HepG2 (cell line): Measurements from ENCODE around the gene A3GALT2. TPM values are rescaled to one million over a fixed set of nuclear protein-coding genes. Genes with fewer than 3 reads are reported as not detected.

Source experiments
- ATAC-seq: fragments of 200-7000 bp; cut with Tn5 transposase; 3 replicates; pipeline ENCODE4 v1.9.1; 2020; ENCODE audit warnings: mild to moderate bottlenecking, moderate library complexity
- BruUV-seq: library from RNA; stranded (reverse); fragments of 400-500 nt; replicated peaks from 2 replicates; lab custom pipeline; 2021; lab: Mats Ljungman, UMichigan
- CTCF ChIA-PET: fragments of 300-600 bp; formaldehyde crosslinking; extraction: SDS; loops from one replicate; lab custom pipeline; 2021; ENCODE audit warnings: low total read pairs, inconsistent platforms, low intra/inter-chr PET ratio; lab: Yijun Ruan, JAX
- POLR2A ChIA-PET: fragments of 350-600 bp; sonication (Branson Sonifier 250); formaldehyde crosslinking; loops from one replicate; lab custom pipeline; 2020; ENCODE audit warnings: antibody characterized with exemption, inconsistent platforms; lab: Yijun Ruan, JAX
- DNase-seq: peaks from one replicate; pipeline ENCODE4 v3.0.0-alpha.2; 2015; ENCODE audit warnings: low spot score
- FAIRE-seq: peaks from 3 replicates; lab custom pipeline; 2011; peaks lifted over from hg19 to GRCh38; lab: Jason Lieb, UNC
- H2AFZ ChIP-seq: one replicate; pipeline ENCODE4 v1.6.1; 2011; ENCODE audit warnings: low read length, inconsistent platforms
- H3K27ac ChIP-seq: fragments of 300-600 bp; 3 replicates; pipeline ENCODE4 v1.8.0; 2011; ENCODE audit warnings: mixed run types, mild to moderate bottlenecking, mixed read lengths, low read length, inconsistent platforms; ENCODE audit not compliant: insufficient read depth; ENCODE audit errors: extremely low read length
- H3K27me3 ChIP-seq, 2 experiments: fragments of 200-600 bp in 1 of 2; 2 replicates in 1 of 2; 3 replicates in 1 of 2; pipeline versions ENCODE4 v1.6.0 to v1.8.0; 2011; ENCODE audit warnings: low read length in 2 of 2, mild to moderate bottlenecking in 2 of 2, moderate library complexity in 2 of 2, inconsistent platforms in 1 of 2; ENCODE audit not compliant: insufficient read depth in 2 of 2, control insufficient read depth in 1 of 2
- H3K36me3 ChIP-seq, 2 experiments: fragments of 200-600 bp in 1 of 2; replicated peaks in 1 of 2; 2 replicates in 1 of 2; 3 replicates in 1 of 2; pipeline versions ENCODE4 v1.5.1 to v1.8.0; 2011; ENCODE audit warnings: low read length in 2 of 2, inconsistent platforms in 1 of 2; ENCODE audit not compliant: insufficient read depth in 2 of 2, control insufficient read depth in 1 of 2
- H3K4me1 ChIP-seq: 2 replicates; pipeline ENCODE4 v1.5.1; 2012; ENCODE audit warnings: low read length, inconsistent platforms; ENCODE audit not compliant: insufficient read depth
- H3K4me2 ChIP-seq: 2 replicates; pipeline ENCODE4 v1.6.0; 2011; ENCODE audit warnings: low read depth, low read length, inconsistent platforms
- H3K4me3 ChIP-seq, 3 experiments: fragments of 200-600 bp in 1 of 3; sonication (generic), shearing (Covaris generic) in 1 of 3; replicated peaks in 1 of 3; 2 replicates each; pipeline ENCODE4 v1.5.1; 2011 to 2016; ENCODE audit warnings: low read length in 3 of 3, inconsistent platforms in 2 of 3, low read depth in 2 of 3, mild to moderate bottlenecking in 2 of 3, control low read depth in 1 of 3, mixed read lengths in 1 of 3; ENCODE audit not compliant: insufficient read depth in 1 of 3
- H3K79me2 ChIP-seq: one replicate; pipeline ENCODE4 v1.6.1; 2011; ENCODE audit warnings: low read length, inconsistent platforms; ENCODE audit not compliant: insufficient read depth
- H3K9ac ChIP-seq: 2 replicates; pipeline ENCODE4 v1.6.0; 2011; ENCODE audit warnings: mild to moderate bottlenecking, low read depth, low read length, inconsistent platforms; ENCODE audit not compliant: insufficient read depth
- H3K9me3 ChIP-seq: 2 replicates; pipeline ENCODE4 v1.5.1; 2012; ENCODE audit warnings: mild to moderate bottlenecking, low read length
- H4K20me1 ChIP-seq: 2 replicates; pipeline ENCODE4 v1.6.0; 2011; ENCODE audit warnings: inconsistent platforms, mild to moderate bottlenecking, low read length, moderate library complexity; ENCODE audit not compliant: insufficient read depth
- IKZF4 ChIP-seq: sonication (generic); formaldehyde crosslinking; IDR thresholded peaks from 2 replicates; pipeline ENCODE4 v1.5.1; 2020; ENCODE audit warnings: borderline replicate concordance, mild to moderate bottlenecking, low read depth, missing genetic modification reagents; ENCODE audit errors: not compliant biosample characterization
- ISX ChIP-seq: sonication (generic); formaldehyde crosslinking; conservative IDR thresholded peaks from 2 replicates; pipeline ENCODE4 v1.5.0; 2020; ENCODE audit warnings: missing genetic modification reagents
- JUND ChIP-seq: sonication (generic); formaldehyde crosslinking; IDR thresholded peaks from 2 replicates; pipeline ENCODE4 v1.8.0; 2022; ENCODE audit warnings: mild to moderate bottlenecking, missing genetic modification reagents
- KDM1A ChIP-seq: IDR thresholded peaks from 2 replicates; pipeline ENCODE4 v1.6.1; 2016; ENCODE audit warnings: missing compliant biosample characterization
- PHF5A ChIP-seq: IDR thresholded peaks from one replicate; pipeline ENCODE4 v1.6.1; 2018; ENCODE audit warnings: low read depth, missing genetic modification reagents; ENCODE audit not compliant: unreplicated experiment
- SSRP1 ChIP-seq: IDR thresholded peaks from 2 replicates; pipeline ENCODE4 v1.6.1; 2016; ENCODE audit warnings: control low read depth
- TIGD3 ChIP-seq: sonication (generic); formaldehyde crosslinking; IDR thresholded peaks from 2 replicates; pipeline ENCODE4 v1.5.1; 2020; ENCODE audit warnings: mild to moderate bottlenecking, missing genetic modification reagents, borderline replicate concordance
- YY1 ChIP-seq: IDR thresholded peaks from 2 replicates; pipeline ENCODE4 v1.6.1; 2011; ENCODE audit warnings: low read length, low read depth, moderate library complexity, mild to moderate bottlenecking; ENCODE audit not compliant: insufficient read depth, insufficient replicate concordance
- ZNF609 ChIP-seq: sonication (generic); formaldehyde crosslinking; IDR thresholded peaks from 2 replicates; pipeline ENCODE4 v1.4.0; 2020; ENCODE audit warnings: mild to moderate bottlenecking, missing genetic modification reagents, borderline replicate concordance
- ZNF841 ChIP-seq: sonication (generic); formaldehyde crosslinking; IDR thresholded peaks from 2 replicates; pipeline ENCODE4 v1.8.1; 2023; ENCODE audit warnings: missing genetic modification reagents, borderline replicate concordance
- WGBS: methylation state at CpG from one replicate; pipeline ENCODE4 v1.1.6; 2017; ENCODE audit warnings: low lambda C conversion rate; 5-methylcytosine and 5-hydroxymethylcytosine counted together
- in situ Hi-C: cut with HindIII; loops from 2 replicates; pipeline ENCODE4 v1.10.0; 2017; ENCODE audit warnings: low pct_unique_long_range_greater_than_20kb; ENCODE audit not compliant: extremely low pct_ligation_motif_present
- intact Hi-C: fragments of 100-400 bp; cut with micrococcal nuclease; formaldehyde crosslinking; loops from one replicate; pipeline ENCODE4 v1.10.0; 2022; ENCODE audit not compliant: unreplicated experiment
- polyA plus RNA-seq, 8 experiments: library from polyadenylated mRNA; depleted of rRNA in 3 of 8; stranded (reverse) in 7 of 8; unstranded in 1 of 8; fragments of >200 nt; fragmentation: Illumina TruSeq in 4 of 8; extraction: Trizol in 4 of 8; gene quantifications; 2 replicates each; pipeline versions ENCODE4 v1.2.1 to v1.2.3, GENCODE V29; 2011 to 2016; ENCODE audit warnings: low read depth in 4 of 8, missing spikeins in 1 of 8, mixed read lengths in 1 of 8; ENCODE audit not compliant: insufficient read depth in 1 of 8
- total RNA-seq, 5 experiments: library from RNA; depleted of rRNA; stranded (reverse); fragments of >200 nt; fragmentation: Illumina TruSeq; extraction: Trizol; gene quantifications; 2 replicates each; pipeline ENCODE4 v1.2.3, GENCODE V29; 2016; ENCODE audit warnings: low read depth in 1 of 5
- TF ChIP-seq, protein P1 (sequence below): sonication (generic); formaldehyde crosslinking; IDR thresholded peaks from 2 replicates; pipeline ENCODE4 v1.5.0; 2020; ENCODE audit warnings: missing genetic modification reagents
- TF ChIP-seq, protein P2 (sequence below): sonication (generic); formaldehyde crosslinking; conservative IDR thresholded peaks from 2 replicates; pipeline ENCODE4 v1.8.0; 2022; ENCODE audit warnings: low read depth, missing genetic modification reagents

Gene A3GALT2
- total and polyA plus RNA-seq, 2 of the 13 experiments (the other 11 are each of a cell fraction or from before 2014, with no cell fraction given): not detected

DNA sequence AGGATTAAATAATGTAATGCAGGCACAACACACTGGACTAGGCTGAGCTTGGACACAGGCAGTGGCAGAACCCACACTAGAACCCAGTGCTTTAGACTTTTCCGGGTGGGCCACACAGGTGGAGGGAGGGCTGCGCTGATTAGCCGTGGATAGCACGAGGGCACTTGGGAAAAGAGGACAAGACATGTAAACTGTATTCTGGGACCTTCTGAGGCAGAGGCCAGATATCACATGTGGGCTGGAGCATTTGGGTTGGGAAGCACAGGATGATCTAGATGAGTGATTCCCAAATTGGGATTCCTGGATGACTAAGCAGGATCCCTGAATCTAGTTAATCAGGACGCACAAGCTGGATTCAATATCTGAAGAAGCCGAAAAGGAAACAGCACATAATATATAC, 20.3 kb upstream of the A3GALT2 start:
- no peak for DNase-seq
- intact Hi-C loops: no loop called here
- peaks cover 57% of the 10 kb centered on the region for H4K20me1 ChIP-seq
- peaks cover 96% of the 10 kb centered on the region for H3K79me2 ChIP-seq
- peak overlapping the region; percentile 61 for H3K27ac ChIP-seq
- H3K36me3 ChIP-seq: peaks cover 3 to 22% of the 10 kb centered on the region in 2 experiments; a peak in 3 of 5 replicates
- ATAC-seq: no peak
- H3K27me3 ChIP-seq: no peaks in the 10 kb centered on the region
- TF ChIP-seq PHF5A (no peak), TIGD3 (no peak), ZNF609 (CRISPR knock-in tag) (0 out of 2 replicates have a peak, but pooled peaks have one; percentile 27), ZNF841 (CRISPR knock-in tag) (no peak), SSRP1 (peak; percentile 5; the same call in 1 of the 2 replicates), IKZF4 (CRISPR knock-in tag) (no peak), KDM1A (no peak), ISX (CRISPR knock-in tag) (no peak), YY1 (no peak), JUND (peak; percentile 27; the same call in 1 of the 2 replicates)
- TF ChIP-seq, protein P1, sequence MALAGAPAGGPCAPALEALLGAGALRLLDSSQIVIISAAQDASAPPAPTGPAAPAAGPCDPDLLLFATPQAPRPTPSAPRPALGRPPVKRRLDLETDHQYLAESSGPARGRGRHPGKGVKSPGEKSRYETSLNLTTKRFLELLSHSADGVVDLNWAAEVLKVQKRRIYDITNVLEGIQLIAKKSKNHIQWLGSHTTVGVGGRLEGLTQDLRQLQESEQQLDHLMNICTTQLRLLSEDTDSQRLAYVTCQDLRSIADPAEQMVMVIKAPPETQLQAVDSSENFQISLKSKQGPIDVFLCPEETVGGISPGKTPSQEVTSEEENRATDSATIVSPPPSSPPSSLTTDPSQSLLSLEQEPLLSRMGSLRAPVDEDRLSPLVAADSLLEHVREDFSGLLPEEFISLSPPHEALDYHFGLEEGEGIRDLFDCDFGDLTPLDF (CRISPR knock-in tag): no peak
- TF ChIP-seq, protein P2, sequence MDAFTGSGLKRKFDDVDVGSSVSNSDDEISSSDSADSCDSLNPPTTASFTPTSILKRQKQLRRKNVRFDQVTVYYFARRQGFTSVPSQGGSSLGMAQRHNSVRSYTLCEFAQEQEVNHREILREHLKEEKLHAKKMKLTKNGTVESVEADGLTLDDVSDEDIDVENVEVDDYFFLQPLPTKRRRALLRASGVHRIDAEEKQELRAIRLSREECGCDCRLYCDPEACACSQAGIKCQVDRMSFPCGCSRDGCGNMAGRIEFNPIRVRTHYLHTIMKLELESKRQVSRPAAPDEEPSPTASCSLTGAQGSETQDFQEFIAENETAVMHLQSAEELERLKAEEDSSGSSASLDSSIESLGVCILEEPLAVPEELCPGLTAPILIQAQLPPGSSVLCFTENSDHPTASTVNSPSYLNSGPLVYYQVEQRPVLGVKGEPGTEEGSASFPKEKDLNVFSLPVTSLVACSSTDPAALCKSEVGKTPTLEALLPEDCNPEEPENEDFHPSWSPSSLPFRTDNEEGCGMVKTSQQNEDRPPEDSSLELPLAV: no peak
- H2AFZ ChIP-seq: no peak overlapping the region
- H3K4me3 ChIP-seq: no peak overlapping the region
- no peaks in the 10 kb centered on the region for H3K9me3 ChIP-seq
- BruUV-seq: no TSS peak
- H3K4me2 ChIP-seq: peak overlapping the region; percentile 20; the same call in 1 of the 2 replicates
- CTCF ChIA-PET: no interaction called here
- H3K9ac ChIP-seq: no peak overlapping the region
- FAIRE-seq: no peak
- H3K4me1 ChIP-seq: peaks cover 98% of the 10 kb centered on the region
- POLR2A ChIA-PET: interaction anchor here (1.3 to 5.4 kb wide), 2 partner anchors 10 kb away, joined by 3 to 29 read pairs; no protein-coding TSS in a partner anchor
- WGBS: 95% methylated on average over 6 of the region's 6 CpGs
- in situ Hi-C loops: no loop called here
